Endometrium (tissue), 2 donors: ENCODE data around the gene EIF4E.
A peak's percentile ranks its signal among the peaks of the same experiment; 100 is the strongest.
"Not testable (repeated sequence)": the region's sequence is repeated elsewhere in the genome, so short reads cannot be mapped to it uniquely, and the experiment has no call there.

ENCODE experiments used
- FAIRE-seq: peaks from 2 replicates; lab custom pipeline; 2012; peaks lifted over from hg19 to GRCh38; lab: Jason Lieb, UNC
- donor health status: control.
- donor health status: control.

EIF4E gene

GRCh38 chr4:98928505-98929340 is at the start of gene EIF4E:
TSS of gene EIF4E (minus strand) at chr4:98929133. CDS start at chr4:98929112, 21 bp downstream.
- FAIRE-seq = peak; percentile 84

GRCh38 chr4:98977557-98977956 is 48.6 kb upstream of the EIF4E start:
- no peak for FAIRE-seq

GRCh38 chr4:98976716-98977115 is 47.8 kb upstream of the EIF4E start:
- no peak for FAIRE-seq

- FAIRE-seq = no peak
These were observed 41.2 kb upstream of the EIF4E start for GRCh38 chr4:98969878-98970785.

GRCh38 chr4:98967786-98968329 is 38.9 kb upstream of the EIF4E start:
- FAIRE-seq = no peak

GRCh38 chr4:98966926-98967325 is 38.0 kb upstream of the EIF4E start:
- FAIRE-seq = no peak

- FAIRE-seq = no peak
These were observed 34.9 kb upstream of the EIF4E start for GRCh38 chr4:98963538-98964433.

- FAIRE-seq = no peak
These were observed 32.8 kb upstream of the EIF4E start for GRCh38 chr4:98961770-98962169.

- FAIRE-seq = no peak
These were observed 30.5 kb upstream of the EIF4E start for GRCh38 chr4:98959411-98959810.

- no peak for FAIRE-seq
These were observed 29.1 kb upstream of the EIF4E start for GRCh38 chr4:98958065-98958464.

- no peak for FAIRE-seq
These were observed 26.3 kb upstream of the EIF4E start for GRCh38 chr4:98955229-98955628.

- no peak for FAIRE-seq
These were observed 22.8 kb upstream of the EIF4E start for GRCh38 chr4:98951710-98952109.

- FAIRE-seq = no peak
These were observed 22.0 kb upstream of the EIF4E start for GRCh38 chr4:98950925-98951324.

GRCh38 chr4:98946359-98946758 is 17.4 kb upstream of the EIF4E start:
- no peak for FAIRE-seq

- no peak for FAIRE-seq
These were observed 16.4 kb upstream of the EIF4E start for GRCh38 chr4:98945297-98945850.

GRCh38 chr4:98939892-98940298 is 11.0 kb upstream of the EIF4E start:
- FAIRE-seq = peak; percentile 78

GRCh38 chr4:98939438-98939837 is 10.5 kb upstream of the EIF4E start:
- no peak for FAIRE-seq

- no peak for FAIRE-seq
These were observed 9.2 kb upstream of the EIF4E start for GRCh38 chr4:98937986-98938720.

GRCh38 chr4:98935633-98936032 is 6.7 kb upstream of the EIF4E start:
- no peak for FAIRE-seq

- FAIRE-seq = not testable (repeated sequence)
These were observed 5.9 kb upstream of the EIF4E start for GRCh38 chr4:98934851-98935250.

- no peak for FAIRE-seq
These were observed 3.6 kb upstream of the EIF4E start for GRCh38 chr4:98932539-98932938.
